Fibroblast of pulmonary artery (primary cell): ENCODE results near the gene KCP.

ENCODE experiments used
- DNase-seq: peaks from one replicate; pipeline ENCODE4 v3.0.0-alpha.2; 2010; ENCODE audit warnings: low read depth
- H3K4me3 ChIP-seq: replicated peaks from 2 replicates; pipeline ENCODE4 v1.5.1; 2011; ENCODE audit warnings: low read depth, mild to moderate bottlenecking, control low read depth, low read length, moderate library complexity
- TF ChIP-seq, protein P1 (sequence below): IDR thresholded peaks from 2 replicates; pipeline ENCODE4 v1.5.1; 2011; ENCODE audit warnings: mild to moderate bottlenecking, control low read depth, low read length, inconsistent platforms; ENCODE audit errors: missing control alignments

Gene KCP

DNA sequence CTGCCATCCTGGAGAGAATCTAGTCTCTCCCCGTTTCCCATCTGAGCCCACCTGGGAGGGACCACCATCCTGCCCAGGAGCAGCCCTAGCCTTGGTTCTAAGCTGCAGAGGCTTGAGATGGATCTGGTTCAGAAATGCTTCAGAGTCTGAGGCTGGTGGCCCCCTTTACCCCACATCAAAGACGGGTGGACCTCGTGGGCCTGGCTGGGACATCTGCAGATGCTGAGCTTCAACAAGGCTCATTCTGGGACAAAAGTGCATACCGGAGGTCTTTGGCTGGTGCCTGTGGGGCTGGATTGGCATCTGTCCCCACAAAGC is 22.3 kb upstream of the KCP start:
- H3K4me3 ChIP-seq: no peak overlapping the region
- DNase-seq: no peak
- TF ChIP-seq, protein P1, sequence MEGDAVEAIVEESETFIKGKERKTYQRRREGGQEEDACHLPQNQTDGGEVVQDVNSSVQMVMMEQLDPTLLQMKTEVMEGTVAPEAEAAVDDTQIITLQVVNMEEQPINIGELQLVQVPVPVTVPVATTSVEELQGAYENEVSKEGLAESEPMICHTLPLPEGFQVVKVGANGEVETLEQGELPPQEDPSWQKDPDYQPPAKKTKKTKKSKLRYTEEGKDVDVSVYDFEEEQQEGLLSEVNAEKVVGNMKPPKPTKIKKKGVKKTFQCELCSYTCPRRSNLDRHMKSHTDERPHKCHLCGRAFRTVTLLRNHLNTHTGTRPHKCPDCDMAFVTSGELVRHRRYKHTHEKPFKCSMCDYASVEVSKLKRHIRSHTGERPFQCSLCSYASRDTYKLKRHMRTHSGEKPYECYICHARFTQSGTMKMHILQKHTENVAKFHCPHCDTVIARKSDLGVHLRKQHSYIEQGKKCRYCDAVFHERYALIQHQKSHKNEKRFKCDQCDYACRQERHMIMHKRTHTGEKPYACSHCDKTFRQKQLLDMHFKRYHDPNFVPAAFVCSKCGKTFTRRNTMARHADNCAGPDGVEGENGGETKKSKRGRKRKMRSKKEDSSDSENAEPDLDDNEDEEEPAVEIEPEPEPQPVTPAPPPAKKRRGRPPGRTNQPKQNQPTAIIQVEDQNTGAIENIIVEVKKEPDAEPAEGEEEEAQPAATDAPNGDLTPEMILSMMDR: no peak

DNA sequence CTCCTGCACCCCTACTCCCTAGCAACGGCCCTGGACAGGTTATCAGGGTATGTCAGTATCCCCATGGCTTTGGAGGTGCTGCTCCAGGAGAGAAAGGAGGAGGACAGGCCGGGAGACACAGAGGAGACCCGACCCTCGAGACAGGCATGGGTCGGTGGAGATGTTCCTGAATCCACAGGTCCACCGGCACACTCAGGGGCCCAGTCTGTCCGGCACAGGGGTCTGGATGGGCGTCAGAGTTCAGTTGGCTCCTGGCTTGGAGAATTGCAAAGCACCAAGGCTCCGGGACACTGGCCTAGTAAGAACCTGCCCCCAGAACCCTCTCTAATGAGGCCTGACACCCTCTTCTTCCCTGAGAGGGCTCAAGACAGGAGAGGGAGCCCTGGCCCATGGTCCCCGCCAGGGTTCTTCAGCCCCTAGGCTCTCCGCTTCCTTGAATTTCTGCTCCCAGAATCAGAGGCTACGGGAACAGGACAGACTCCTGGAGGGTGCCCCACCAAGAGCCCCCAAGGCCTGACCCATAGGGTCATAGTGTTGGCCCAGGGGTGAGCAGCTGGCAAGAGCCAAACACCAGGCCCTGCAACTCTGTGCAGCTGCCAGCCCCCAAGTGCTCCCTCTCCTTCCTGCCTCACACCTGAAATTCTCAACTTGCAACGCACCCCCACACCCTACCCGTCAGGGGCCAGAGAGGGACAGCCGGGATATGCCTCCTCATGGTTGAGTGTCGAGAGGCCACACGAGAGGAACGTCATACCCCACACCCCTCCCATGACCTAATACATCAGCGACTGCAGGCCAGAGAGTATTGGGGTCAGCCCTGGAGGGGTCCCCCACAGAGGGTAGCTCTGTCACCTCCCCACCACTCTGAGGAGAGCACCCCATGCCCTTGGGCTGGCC is 21.7 kb upstream of the KCP start:
- TF ChIP-seq, protein P1: no peak
- DNase-seq: no peak
- no peak overlapping the region for H3K4me3 ChIP-seq

DNA sequence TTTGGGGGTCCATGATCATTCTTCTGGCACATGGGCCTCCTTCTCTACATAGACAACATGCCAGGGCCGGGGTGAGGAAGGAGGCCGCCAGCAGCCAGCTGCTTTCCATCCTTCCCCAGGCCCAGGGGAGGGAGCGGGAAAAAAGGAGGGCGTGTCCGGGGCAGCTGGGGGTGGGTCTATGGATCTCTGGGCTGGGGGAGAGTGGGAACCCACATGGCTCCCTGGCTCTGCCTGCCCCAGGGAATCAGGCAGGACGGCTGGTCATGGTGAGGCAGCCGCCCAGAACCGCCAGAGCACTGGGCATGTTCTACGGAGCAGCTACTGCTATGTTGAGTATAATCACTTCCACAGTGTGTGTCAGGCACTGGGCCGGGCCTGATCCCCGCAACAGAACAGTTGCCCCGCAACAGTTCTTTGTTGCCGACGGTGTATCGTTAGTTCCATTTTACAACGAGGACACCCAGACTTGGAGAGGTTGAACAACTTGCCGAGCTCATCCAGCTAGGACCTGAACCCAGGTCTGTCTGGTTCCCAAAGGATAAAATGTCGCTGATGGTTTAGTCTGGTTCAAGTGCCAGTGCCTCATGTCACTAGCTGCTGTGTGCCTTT is 20.8 kb upstream of the KCP start:
- TF ChIP-seq, protein P1: no peak
- no peak for DNase-seq
- no peak overlapping the region for H3K4me3 ChIP-seq

DNA sequence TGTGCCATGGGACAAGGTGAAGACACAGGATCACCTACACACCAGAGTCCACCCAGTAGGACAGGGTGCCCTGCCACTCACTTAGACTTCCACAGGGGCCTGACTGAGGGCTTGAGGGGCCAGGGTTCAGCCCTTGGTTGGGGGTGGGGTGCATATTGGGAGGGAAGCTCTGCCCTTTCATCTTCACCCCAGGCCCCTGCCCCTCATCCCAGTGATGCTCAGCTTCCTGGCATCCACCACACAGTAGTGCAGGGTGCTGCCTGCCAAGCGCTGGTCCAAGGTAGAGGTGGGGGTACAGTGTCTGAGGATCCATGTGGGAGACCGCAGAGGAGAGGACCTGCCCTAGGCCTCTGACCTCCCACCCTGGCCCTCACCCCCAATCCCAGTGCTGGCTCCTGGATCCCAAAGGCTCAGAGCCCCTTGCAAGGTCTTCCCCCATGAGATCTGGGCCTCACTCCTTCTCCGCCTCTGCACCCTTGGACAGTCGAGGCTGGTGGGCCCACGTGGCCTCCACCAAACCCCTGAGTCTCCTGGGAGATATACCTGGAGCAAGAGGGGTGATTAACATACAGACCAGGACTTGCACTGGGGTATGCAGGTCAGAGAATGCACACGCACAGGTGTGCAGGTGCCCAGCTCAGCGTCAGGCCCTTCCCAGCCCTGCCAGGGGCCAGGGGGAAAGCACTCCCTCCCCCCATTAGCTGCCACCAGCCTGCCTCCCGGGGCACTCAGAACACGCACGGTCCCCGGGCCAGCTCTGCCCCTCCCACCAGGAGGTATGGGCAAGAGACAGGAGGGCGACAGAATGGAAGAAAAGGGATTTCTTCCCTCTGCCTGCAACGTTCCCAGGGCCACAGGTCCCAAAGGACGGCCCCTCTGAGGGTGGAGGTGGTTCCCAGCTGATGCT is 18.6 kb upstream of the KCP start:
- TF ChIP-seq, protein P1: no peak
- no peak for DNase-seq
- no peak overlapping the region for H3K4me3 ChIP-seq

DNA sequence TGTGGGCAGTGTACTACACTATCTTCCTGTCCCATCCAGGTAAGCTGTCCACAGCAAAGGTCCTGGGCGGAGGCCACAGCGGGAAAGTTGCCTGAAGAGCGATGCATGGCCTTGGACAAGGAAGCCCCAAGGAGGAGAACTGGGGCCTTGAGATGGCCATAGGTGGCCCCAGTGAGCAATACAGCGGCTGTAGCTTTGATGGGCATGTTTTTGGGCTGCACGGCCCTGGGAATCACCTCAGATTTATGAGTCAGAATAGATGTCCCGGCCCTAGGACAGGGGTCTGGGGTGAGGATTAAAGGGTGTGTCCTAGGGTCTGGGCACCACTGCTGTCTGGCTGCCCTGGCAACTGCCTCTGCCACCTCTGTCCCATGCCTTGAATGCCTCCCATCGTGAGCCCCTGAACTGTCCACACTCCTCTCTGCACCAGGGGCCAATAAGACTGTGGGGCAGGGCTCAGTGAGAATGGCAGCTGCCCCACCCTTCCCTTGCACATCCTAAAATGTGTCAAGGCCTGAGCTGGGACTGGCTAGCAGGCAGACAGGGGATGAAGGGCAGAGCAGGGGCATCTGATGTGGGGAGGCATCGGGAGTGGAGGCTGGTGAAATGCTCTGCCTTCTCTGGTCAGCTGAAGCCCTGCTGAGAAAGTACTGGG is 17.8 kb upstream of the KCP start:
- TF ChIP-seq, protein P1: no peak
- no peak for DNase-seq
- no peak overlapping the region for H3K4me3 ChIP-seq

DNA sequence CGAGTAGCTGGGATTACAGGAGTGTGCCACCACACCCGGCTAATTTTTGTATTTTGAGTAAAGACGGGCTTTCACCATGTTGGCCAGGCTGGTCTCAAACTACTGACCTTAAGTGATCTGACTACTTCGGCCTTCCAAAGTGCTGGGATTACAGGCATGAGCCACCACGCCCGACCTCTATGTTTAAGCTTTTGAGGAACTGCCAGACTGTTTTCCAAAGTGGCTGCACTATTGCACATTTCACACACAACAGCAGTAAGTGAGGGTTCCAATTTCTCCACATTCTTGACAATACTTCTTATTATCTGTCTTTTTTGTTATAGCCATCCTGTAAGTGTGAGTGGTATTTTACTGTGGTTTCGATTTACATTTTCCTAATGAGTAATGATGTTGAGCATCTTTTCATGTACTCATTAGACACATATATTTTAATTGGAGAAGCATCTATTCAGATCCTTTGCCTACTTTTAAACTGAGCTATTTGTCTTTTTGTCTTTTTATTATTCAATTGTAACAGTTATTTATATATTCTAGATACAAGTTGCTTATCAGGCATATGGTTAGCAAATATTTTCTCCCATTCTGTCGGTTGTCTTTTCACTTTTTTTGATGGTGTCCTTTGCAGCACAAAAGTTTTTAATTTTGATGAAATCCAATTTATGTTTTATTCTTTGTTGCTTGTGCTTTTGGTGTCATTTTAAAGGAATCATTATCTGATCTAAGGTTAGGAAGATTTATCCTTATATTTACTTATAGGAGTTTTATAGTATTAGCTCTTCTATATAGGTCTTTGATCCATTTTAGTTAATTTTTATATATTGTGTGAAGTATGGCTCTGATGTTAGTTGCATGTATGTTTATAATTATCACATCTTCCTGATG is 14.4 kb upstream of the KCP start:
- DNase-seq: no peak
- TF ChIP-seq, protein P1: no peak

More for the DNA sequence above, 14.4 kb upstream of the KCP start:
- no peak overlapping the region for H3K4me3 ChIP-seq
